ENCODE data around the gene BRMS1L. TPM values are rescaled to one million over a fixed set of nuclear protein-coding genes. Genes with fewer than 3 reads are reported as not detected.
A peak's percentile ranks its signal among the peaks of the same experiment; 100 is the strongest.

Gene BRMS1L
- polyA plus RNA-seq, 1 of the 3 experiments (the other 2 are of a cell fraction) = 7.1 TPM

DNA sequence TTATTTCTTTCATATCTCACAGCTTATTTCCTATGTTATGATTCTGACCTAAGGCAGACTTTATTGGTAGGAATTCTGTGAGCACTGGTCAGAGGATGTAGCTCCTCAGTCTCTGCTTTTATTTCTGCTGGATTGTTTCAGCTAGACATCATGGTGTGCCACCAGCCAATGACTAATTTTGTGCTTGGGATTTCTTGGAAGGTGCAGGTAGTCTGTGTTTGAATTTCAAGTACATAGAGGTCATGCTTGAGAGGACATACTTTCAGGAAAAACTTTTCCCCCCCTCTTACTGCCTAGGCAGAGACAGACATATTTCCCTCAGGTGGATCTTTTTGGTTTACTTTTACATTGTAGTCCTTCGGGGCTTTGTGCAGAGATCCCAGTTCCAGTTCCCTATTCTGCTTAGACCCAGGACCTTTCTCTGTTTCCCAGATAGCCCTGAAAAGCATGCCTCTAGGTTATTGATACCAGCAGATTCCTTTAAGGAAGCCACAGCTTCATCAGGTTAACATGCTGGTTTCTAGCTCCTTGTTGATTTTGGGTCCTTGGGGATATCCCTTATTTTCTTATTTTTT, 28.6 kb downstream of the BRMS1L start:
- POLR2A ChIA-PET = no interaction called here
- no peaks in the 10 kb centered on the region for H3K9me3 ChIP-seq
- no peaks in the 10 kb centered on the region for H3K9me2 ChIP-seq
- H3K36me3 ChIP-seq (replicated peaks in 1 of 2; ENCODE audit: control insufficient read depth in 1 of 2, insufficient read depth in 2 of 2, low read length in 1 of 2) = peaks cover 6 to 24% of the 10 kb centered on the region in 2 experiments
- H2AFZ ChIP-seq (ENCODE audit: low read depth) = no peak overlapping the region
- H3K79me2 ChIP-seq (ENCODE audit: insufficient read depth) = no peaks in the 10 kb centered on the region
- no peak overlapping the region for H3K9ac ChIP-seq
- DNase-seq = no peak
- no peak overlapping the region for H3K4me2 ChIP-seq
- no peak overlapping the region for H3K27ac ChIP-seq (ENCODE audit: low read depth in 2 of 2, low read length in 1 of 2)
- WGBS (ENCODE audit: low lambda C conversion rate) = 88% methylated on average over 1 of the region's 1 CpG
- H3K4me3 ChIP-seq (ENCODE audit: low read depth in 2 of 2, low read length in 1 of 2) = no peak overlapping the region
- H3F3A ChIP-seq (replicated peaks; ENCODE audit: insufficient read depth) = no peaks in the 10 kb centered on the region
- TF ChIP-seq TCF12 (IDR thresholded peaks at IDR 0.05) = no peak
- H3K27me3 ChIP-seq (ENCODE audit: insufficient read depth) = no peaks in the 10 kb centered on the region
- H4K20me1 ChIP-seq (ENCODE audit: insufficient read depth) = no peaks in the 10 kb centered on the region
- H3K4me1 ChIP-seq (ENCODE audit: control insufficient read depth in 1 of 2, insufficient read depth in 2 of 2, low read depth in 1 of 2, low read length in 1 of 2) = peaks cover 0 to 8% of the 10 kb centered on the region in 2 experiments; a peak in 2 of 4 replicates
- CTCF ChIA-PET = interaction anchor here (0.7 to 1.9 kb wide), 5 partner anchors 28 to 37 kb away, joined by 3 to 5 read pairs (median 3); no protein-coding TSS in a partner anchor

DNA sequence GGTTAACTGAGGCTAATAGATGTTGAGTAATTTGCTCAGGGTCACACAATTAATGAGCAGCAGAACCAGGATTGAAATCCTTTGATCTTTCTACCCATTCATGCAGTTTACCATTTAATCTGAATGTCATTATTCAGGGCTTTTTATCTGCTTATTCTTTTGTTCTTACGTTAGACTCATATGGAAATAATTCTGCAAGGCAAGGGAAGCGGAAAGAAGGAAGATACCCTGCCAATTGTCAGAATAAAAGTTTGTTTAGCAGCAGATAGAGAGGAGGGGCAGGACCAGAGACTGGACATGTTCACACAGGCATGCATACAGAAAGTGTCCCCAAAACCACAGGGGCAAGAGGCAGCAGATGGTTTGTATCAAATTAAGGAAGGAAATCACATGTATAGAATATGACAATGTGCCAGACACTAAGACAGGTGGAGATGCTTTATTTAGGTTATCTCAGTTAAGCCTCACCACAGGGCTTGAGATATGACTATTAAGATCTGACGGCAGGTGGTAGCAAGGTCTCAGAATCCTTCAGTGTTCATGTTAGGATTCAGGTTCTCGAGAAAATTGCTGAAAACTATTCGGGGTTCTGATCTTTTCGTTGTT, 29.8 kb downstream of the BRMS1L start:
- Histone ChIP-seq H3K4me3 (ENCODE audit: low read depth in 2 of 2, low read length in 1 of 2) (no peak overlapping the region), H3K9ac (no peak overlapping the region), H4K20me1 (ENCODE audit: insufficient read depth) (no peaks in the 10 kb centered on the region), H3K4me1 (ENCODE audit: control insufficient read depth in 1 of 2, insufficient read depth in 2 of 2, low read depth in 1 of 2, low read length in 1 of 2) (peaks cover 0 to 8% of the 10 kb centered on the region in 2 experiments; a peak in 2 of 4 replicates), H3K9me3 (no peaks in the 10 kb centered on the region), H3K36me3 (replicated peaks in 1 of 2; ENCODE audit: control insufficient read depth in 1 of 2, insufficient read depth in 2 of 2, low read length in 1 of 2) (peaks cover 4 to 20% of the 10 kb centered on the region in 2 experiments), H3K27ac (ENCODE audit: low read depth in 2 of 2, low read length in 1 of 2) (peak overlapping the region in 1 of 2 experiments; percentile 36; a peak in 1 of 4 replicates), H3K9me2 (no peaks in the 10 kb centered on the region), H3F3A (replicated peaks; ENCODE audit: insufficient read depth) (no peaks in the 10 kb centered on the region), H2AFZ (ENCODE audit: low read depth) (no peak overlapping the region), H3K4me2 (no peak overlapping the region), H3K27me3 (ENCODE audit: insufficient read depth) (no peaks in the 10 kb centered on the region), H3K79me2 (ENCODE audit: insufficient read depth) (no peaks in the 10 kb centered on the region)
- 76% methylated on average over 6 of the region's 6 CpGs for WGBS (ENCODE audit: low lambda C conversion rate)
- TF ChIP-seq MXI1 (IDR thresholded peaks at IDR 0.05; ENCODE audit: low read depth, low read length) = peak; percentile 51; the same call in 1 of the 2 replicates
- TF ChIP-seq SMC3 (IDR thresholded peaks at IDR 0.05; ENCODE audit: low read depth, low read length) = no peak
- no peak for TF ChIP-seq TEAD4 (IDR thresholded peaks at IDR 0.05; ENCODE audit: borderline replicate concordance, insufficient read depth)
- ChIA-PET POLR2A (no interaction called here), CTCF (interaction anchor here (1.4 to 1.6 kb wide), 2 partner anchors 24 to 30 kb away, joined by 3 read pairs; partner anchors contain the start of gene BRMS1L)
- peak; percentile 47 for DNase-seq

DNA sequence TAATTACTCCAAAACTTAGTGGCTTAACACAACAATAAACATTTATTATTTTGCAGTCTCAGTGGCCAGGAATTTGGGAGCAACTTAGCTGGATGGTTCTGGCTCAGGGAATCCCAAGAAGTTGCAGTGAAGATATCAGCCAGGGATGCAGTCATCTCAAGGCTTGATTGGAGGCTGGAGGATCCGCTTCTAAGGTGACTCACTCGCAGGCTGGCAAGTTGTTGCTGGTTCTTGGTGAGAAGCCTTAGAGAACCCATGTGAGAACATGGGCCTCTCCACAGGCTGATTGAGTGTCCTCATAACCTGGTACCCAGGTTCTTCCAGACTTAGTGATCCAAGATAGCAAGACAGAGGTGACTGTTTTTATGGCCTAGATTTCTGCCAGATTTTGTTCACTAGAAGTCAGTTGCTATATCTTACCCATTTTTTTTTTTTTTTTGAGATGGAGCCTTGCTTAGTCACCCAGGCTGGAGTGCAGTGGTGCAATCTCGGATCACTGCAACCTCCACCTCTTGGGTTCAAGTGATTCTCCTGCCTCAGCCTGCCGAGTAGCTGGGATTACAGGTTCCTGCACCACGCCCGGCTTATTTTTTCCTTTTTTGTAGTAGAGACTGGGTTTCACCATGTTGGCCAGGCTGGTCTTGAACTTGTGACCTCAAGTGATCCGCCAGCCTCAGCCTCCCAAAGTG, 32.5 kb downstream of the BRMS1L start:
- no peak for DNase-seq
- POLR2A ChIA-PET = no interaction called here

More for the DNA sequence above, 32.5 kb downstream of the BRMS1L start:
- Histone ChIP-seq H3K27me3 (ENCODE audit: insufficient read depth) (no peaks in the 10 kb centered on the region), H3K36me3 (replicated peaks in 1 of 2; ENCODE audit: control insufficient read depth in 1 of 2, insufficient read depth in 2 of 2, low read length in 1 of 2) (peaks cover 13 to 14% of the 10 kb centered on the region in 2 experiments), H4K20me1 (ENCODE audit: insufficient read depth) (no peaks in the 10 kb centered on the region), H3F3A (replicated peaks; ENCODE audit: insufficient read depth) (no peaks in the 10 kb centered on the region), H3K4me1 (ENCODE audit: control insufficient read depth in 1 of 2, insufficient read depth in 2 of 2, low read depth in 1 of 2, low read length in 1 of 2) (peaks cover 0 to 8% of the 10 kb centered on the region in 2 experiments; a peak in 2 of 4 replicates), H3K9me2 (no peaks in the 10 kb centered on the region), H3K4me3 (ENCODE audit: low read depth in 2 of 2, low read length in 1 of 2) (no peak overlapping the region), H3K9ac (no peak overlapping the region), H3K9me3 (no peaks in the 10 kb centered on the region), H3K4me2 (no peak overlapping the region), H2AFZ (ENCODE audit: low read depth) (no peak overlapping the region), H3K27ac (ENCODE audit: low read depth in 2 of 2, low read length in 1 of 2) (no peak overlapping the region), H3K79me2 (ENCODE audit: insufficient read depth) (no peaks in the 10 kb centered on the region; the same call in 1 of the 2 replicates)
- TF ChIP-seq TCF12 (IDR thresholded peaks at IDR 0.05) = no peak
- no peak for TF ChIP-seq RAD21 (IDR thresholded peaks at IDR 0.05; ENCODE audit: low read length)
- TF ChIP-seq FOSL2 (IDR thresholded peaks at IDR 0.05; ENCODE audit: borderline replicate concordance, low read depth) = 0 out of 2 replicates have a peak, but pooled peaks have one; percentile 23
- TF ChIP-seq, protein P1, sequence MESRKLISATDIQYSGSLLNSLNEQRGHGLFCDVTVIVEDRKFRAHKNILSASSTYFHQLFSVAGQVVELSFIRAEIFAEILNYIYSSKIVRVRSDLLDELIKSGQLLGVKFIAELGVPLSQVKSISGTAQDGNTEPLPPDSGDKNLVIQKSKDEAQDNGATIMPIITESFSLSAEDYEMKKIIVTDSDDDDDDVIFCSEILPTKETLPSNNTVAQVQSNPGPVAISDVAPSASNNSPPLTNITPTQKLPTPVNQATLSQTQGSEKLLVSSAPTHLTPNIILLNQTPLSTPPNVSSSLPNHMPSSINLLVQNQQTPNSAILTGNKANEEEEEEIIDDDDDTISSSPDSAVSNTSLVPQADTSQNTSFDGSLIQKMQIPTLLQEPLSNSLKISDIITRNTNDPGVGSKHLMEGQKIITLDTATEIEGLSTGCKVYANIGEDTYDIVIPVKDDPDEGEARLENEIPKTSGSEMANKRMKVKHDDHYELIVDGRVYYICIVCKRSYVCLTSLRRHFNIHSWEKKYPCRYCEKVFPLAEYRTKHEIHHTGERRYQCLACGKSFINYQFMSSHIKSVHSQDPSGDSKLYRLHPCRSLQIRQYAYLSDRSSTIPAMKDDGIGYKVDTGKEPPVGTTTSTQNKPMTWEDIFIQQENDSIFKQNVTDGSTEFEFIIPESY (IDR thresholded peaks at IDR 0.05; ENCODE audit: borderline replicate concordance, low read depth) = no peak
- no peak for TF ChIP-seq GATA2 (CRISPR knock-in tag; IDR thresholded peaks at IDR 0.05)
- WGBS (ENCODE audit: low lambda C conversion rate) = 90% methylated on average over 7 of the region's 7 CpGs
- CTCF ChIA-PET = interaction anchor here (0.7 to 1.2 kb wide), 2 partner anchors 37 to 100 kb away, joined by 3 read pairs; no protein-coding TSS in a partner anchor

Data from SK-N-SH (cell line).